Astrocyte of the spinal cord (primary cell): ENCODE measurements around the gene XRN1.

Source experiments
- DNase-seq: peaks from one replicate; pipeline ENCODE4 v3.0.0; 2011; ENCODE audit warnings: low read depth, low spot score
- H3K4me3 ChIP-seq: 2 replicates; pipeline ENCODE4 v1.5.1; 2011; ENCODE audit warnings: low read depth, mild to moderate bottlenecking, low read length, moderate library complexity
- CTCF ChIP-seq: IDR thresholded peaks from 2 replicates; pipeline ENCODE4 v1.5.1; 2012; ENCODE audit warnings: low read depth, mild to moderate bottlenecking, low read length, inconsistent platforms
- in situ Hi-C: cut with HindIII; loops from 2 replicates; pipeline ENCODE4 v1.10.0; 2017; ENCODE audit warnings: low sequenced_read_pairs

The XRN1 gene

DNA sequence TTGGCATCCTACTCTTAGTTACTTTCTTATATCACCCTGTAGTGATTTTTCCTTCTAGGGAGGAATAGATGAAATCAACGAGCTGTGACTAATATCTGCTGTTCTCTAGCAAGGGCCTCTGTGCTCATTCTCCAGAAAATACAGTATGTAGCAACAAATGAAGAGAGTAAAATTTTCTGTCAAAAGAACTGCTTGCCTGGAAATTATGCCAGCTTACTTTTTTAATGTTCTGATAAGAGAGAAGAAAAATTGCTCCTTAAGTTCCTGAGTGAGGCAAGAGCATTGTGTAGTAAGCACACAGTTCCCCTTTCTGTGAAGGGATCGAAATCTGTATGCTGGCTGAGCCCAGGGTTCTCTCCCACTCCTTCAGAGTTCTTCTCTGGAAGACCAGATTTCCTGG lies 171.1 kb downstream of the XRN1 start:
- H3K4me3 ChIP-seq = no peak overlapping the region
- DNase-seq = peak; percentile 10
- in situ Hi-C loops = no loop called here
- TF ChIP-seq CTCF = no peak

GRCh38 chr3:142275856-142276255 lies 172.0 kb downstream of the XRN1 start:
- H3K4me3 ChIP-seq = no peak overlapping the region
- in situ Hi-C loops = no loop called here
- TF ChIP-seq CTCF = no peak
- peak; percentile 58 for DNase-seq

DNA sequence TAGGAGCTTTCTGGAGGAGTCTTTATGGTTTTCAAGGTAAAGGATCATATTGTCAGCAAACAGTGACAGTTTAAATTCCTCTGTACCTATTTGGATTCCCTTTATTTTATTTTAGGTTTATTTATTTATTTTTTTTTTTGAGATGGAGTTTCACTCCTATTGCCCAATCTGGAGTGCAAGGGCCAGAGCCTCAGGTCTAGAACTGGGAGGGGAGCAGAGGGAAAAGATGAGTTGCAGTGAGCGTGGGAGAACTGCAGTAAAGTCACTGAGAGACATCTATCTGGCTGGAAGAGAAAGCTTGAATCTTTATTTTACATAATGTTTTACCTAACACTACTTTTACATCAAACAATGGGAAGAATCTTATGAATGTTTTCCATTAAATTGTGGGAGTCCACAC lies 172.9 kb downstream of the XRN1 start:
- no peak overlapping the region for H3K4me3 ChIP-seq
- no peak for TF ChIP-seq CTCF
- in situ Hi-C loops = no loop called here
- DNase-seq = no peak

- no peak overlapping the region for H3K4me3 ChIP-seq
- no peak for TF ChIP-seq CTCF
- no peak for DNase-seq
- in situ Hi-C loops = no loop called here
Observed at GRCh38 chr3:142273501-142273900, 174.3 kb downstream of the XRN1 start.

DNA sequence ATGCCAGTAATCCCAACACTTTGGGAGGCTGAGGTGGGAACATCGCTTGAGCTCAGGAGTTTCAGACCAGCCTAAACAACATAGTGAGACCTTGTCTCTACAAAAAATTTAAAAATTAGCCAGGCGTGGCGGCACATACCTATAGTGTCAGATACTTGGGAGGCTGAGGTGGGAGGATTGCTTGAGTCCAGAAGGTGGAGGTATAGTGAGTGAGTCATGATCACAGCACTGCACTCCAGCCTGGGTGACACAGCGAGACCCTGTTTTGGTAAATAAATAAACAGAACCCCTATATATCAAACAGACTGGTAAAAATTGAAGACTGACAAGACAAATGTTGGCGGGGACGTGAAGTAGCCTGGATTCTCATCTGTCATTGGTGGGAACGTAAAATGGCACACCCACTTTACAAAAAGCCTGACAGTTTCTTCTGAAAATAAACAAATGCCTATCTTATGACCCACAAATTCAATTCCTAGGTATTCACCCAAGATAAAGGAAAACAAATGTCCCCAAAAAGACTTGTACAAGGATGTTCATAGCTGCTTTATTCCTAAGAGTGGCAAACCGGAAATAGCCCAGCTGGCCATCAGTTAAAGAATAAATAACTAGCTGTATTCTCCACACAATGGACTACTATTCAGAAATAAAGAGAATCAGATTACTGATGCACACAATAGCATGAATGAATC lies 175.5 kb downstream of the XRN1 start:
- peak; percentile 14 for DNase-seq
- no peak for TF ChIP-seq CTCF
- H3K4me3 ChIP-seq = no peak overlapping the region
- in situ Hi-C loops = no loop called here

GRCh38 chr3:142270407-142270806 lies 177.4 kb downstream of the XRN1 start:
- DNase-seq = no peak
- in situ Hi-C loops = no loop called here
- H3K4me3 ChIP-seq = no peak overlapping the region
- no peak for TF ChIP-seq CTCF
